Adrenal gland (tissue), 5 donors: Measurements from ENCODE around the gene TRPV5.

Experiments used
- CTCF ChIP-seq, 6 experiments: fragments of 450-650 bp in 4 of 6; fragments of 200-600 bp in 2 of 6; sonication (generic) in 1 of 6; IDR thresholded peaks; 1 replicate in 5 of 6; 2 replicates in 1 of 6; pipeline versions ENCODE4 v1.5.1 to v1.8.0; 2016 to 2021; ENCODE audit warnings: antibody characterized with exemption in 6 of 6, mild to moderate bottlenecking in 2 of 6, moderate library complexity in 1 of 6
- POLR2A ChIP-seq, 2 donors: fragments of 450-650 bp; IDR thresholded peaks; one replicate each; pipeline ENCODE4 v1.6.1; 2017; ENCODE audit warnings: antibody characterized with exemption in 2 of 2, mild to moderate bottlenecking in 2 of 2, moderate library complexity in 1 of 2
- donor health status: DM: no; HTN: no; CAD: no.

GRCh38 chr7:142945001-142945400 lies 11.5 kb upstream of the TRPV5 start:
- no peak for TF ChIP-seq CTCF (IDR thresholded peaks at IDR 0.05)
- TF ChIP-seq POLR2A (IDR thresholded peaks at IDR 0.05): no peak
